B cell (primary cell): Measurements from ENCODE around the gene EML1. TPM values are rescaled to one million over a fixed set of nuclear protein-coding genes. Genes with fewer than 3 reads are reported as not detected.

Experiments used
- ATAC-seq: fragments of 200-7000 bp; cut with Tn5 transposase; one replicate; pipeline ENCODE4 v1.10.0; 2021; ENCODE audit warnings: low read depth, mild to moderate bottlenecking, moderate number of reproducible peaks, moderate library complexity
- CTCF ChIA-PET: fragments of 350-600 bp; sonication (Branson Sonifier 250); formaldehyde crosslinking; loops from one replicate; lab custom pipeline; 2021; ENCODE audit warnings: antibody characterized with exemption, inconsistent platforms; lab: Charles Lee
- POLR2A ChIA-PET: fragments of 350-600 bp; sonication (Branson Sonifier 250); formaldehyde crosslinking; loops from one replicate; lab custom pipeline; 2021; ENCODE audit warnings: antibody characterized with exemption; lab: Charles Lee
- DNase-seq: peaks from one replicate; pipeline ENCODE4 v3.0.0; 2013
- H2AFZ ChIP-seq: 2 replicates; pipeline ENCODE4 v1.6.1; 2012; ENCODE audit warnings: mild to moderate bottlenecking, low read depth, low read length; ENCODE audit not compliant: insufficient read depth, poor library complexity, severe bottlenecking
- H3K27ac ChIP-seq, 2 donors: 1 replicate in 1 of 2; 2 replicates in 1 of 2; pipeline ENCODE4 v1.5.1; 2012 to 2013; ENCODE audit warnings: low read length in 2 of 2, mild to moderate bottlenecking in 2 of 2, moderate library complexity in 1 of 2
- H3K27me3 ChIP-seq, 4 experiments: fragments of 200-600 bp in 1 of 4; sonication (generic) in 1 of 4; replicated peaks in 1 of 4; 1 replicate in 2 of 4; 2 replicates in 2 of 4; pipeline versions ENCODE4 v1.6.1 to v1.7.0; 2013 to 2016; ENCODE audit warnings: low read length in 3 of 4, mild to moderate bottlenecking in 2 of 4, mixed read lengths in 1 of 4, moderate library complexity in 1 of 4; ENCODE audit not compliant: insufficient read depth in 4 of 4, control insufficient read depth in 3 of 4; ENCODE audit errors: control extremely low read depth in 1 of 4
- H3K36me3 ChIP-seq, 2 experiments: replicated peaks in 1 of 2; 1 replicate in 1 of 2; 2 replicates in 1 of 2; pipeline versions ENCODE4 v1.6.1 to v1.7.1; 2013; ENCODE audit warnings: low read length in 1 of 2; ENCODE audit not compliant: insufficient read depth in 2 of 2, control insufficient read depth in 1 of 2; ENCODE audit errors: control extremely low read depth in 1 of 2, extremely low read depth in 1 of 2
- H3K4me1 ChIP-seq, 2 donors: fragments of 200-600 bp in 1 of 2; sonication (generic) in 1 of 2; 1 replicate in 1 of 2; 2 replicates in 1 of 2; pipeline versions ENCODE4 v1.5.1 to v1.6.1; 2013 to 2017; ENCODE audit warnings: low read length in 2 of 2; ENCODE audit not compliant: control insufficient read depth in 2 of 2, insufficient read depth in 2 of 2
- H3K4me2 ChIP-seq: replicated peaks from 2 replicates; pipeline ENCODE3; 2012; ENCODE audit warnings: mild to moderate bottlenecking, low read depth, low read length; ENCODE audit not compliant: poor library complexity, severe bottlenecking
- H3K4me3 ChIP-seq, 5 experiments: fragments of 200-600 bp in 1 of 5; sonication (generic) in 1 of 5; 1 replicate in 3 of 5; 2 replicates in 2 of 5; pipeline versions ENCODE4 v1.5.1 to v1.7.0; 2011 to 2016; ENCODE audit warnings: low read length in 4 of 5, mild to moderate bottlenecking in 4 of 5, low read depth in 2 of 5, control low read depth in 1 of 5, moderate library complexity in 1 of 5; ENCODE audit not compliant: insufficient read depth in 1 of 5; ENCODE audit errors: control extremely low read depth in 1 of 5, extremely low read depth in 1 of 5
- H3K79me2 ChIP-seq: fragments of 200-600 bp; sonication (generic); one replicate; pipeline ENCODE4 v1.6.0; 2016; ENCODE audit warnings: low read length; ENCODE audit not compliant: control insufficient read depth, insufficient read depth
- H3K9ac ChIP-seq: fragments of 200-600 bp; sonication (generic); 2 replicates; pipeline ENCODE4 v1.6.1; 2017; ENCODE audit warnings: mild to moderate bottlenecking, low read length, moderate library complexity
- H3K9me3 ChIP-seq, 3 donors: one replicate each; pipeline versions ENCODE4 v1.6.1 to v1.7.1; 2013; ENCODE audit warnings: low read length in 2 of 3; ENCODE audit not compliant: control insufficient read depth in 2 of 3, insufficient read depth in 1 of 3; ENCODE audit errors: control extremely low read depth in 1 of 3
- H4K20me1 ChIP-seq: 2 replicates; pipeline ENCODE4 v1.6.0; 2012; ENCODE audit warnings: mild to moderate bottlenecking, low read length; ENCODE audit not compliant: insufficient read depth, control insufficient read depth, poor library complexity, severe bottlenecking
- H3K27ac Mint-ChIP-seq: one replicate; pipeline ENCODE4 v1.8.0; 2021; ENCODE audit warnings: mixed read lengths
- H3K27me3 Mint-ChIP-seq: one replicate; pipeline ENCODE4 v1.8.0; 2021; ENCODE audit warnings: mixed read lengths
- H3K4me1 Mint-ChIP-seq: one replicate; pipeline ENCODE4 v1.8.0; 2021; ENCODE audit warnings: mixed read lengths
- H3K4me3 Mint-ChIP-seq: one replicate; pipeline ENCODE4 v1.8.0; 2021; ENCODE audit warnings: mixed read lengths
- H3K9me3 Mint-ChIP-seq: one replicate; pipeline ENCODE4 v1.8.0; 2022; ENCODE audit warnings: mixed read lengths; ENCODE audit not compliant: insufficient read depth
- CTCF ChIP-seq: fragments of 200-600 bp; IDR thresholded peaks from one replicate; pipeline ENCODE4 v1.8.0; 2022; ENCODE audit warnings: antibody characterized with exemption, mild to moderate bottlenecking
- EZH2 ChIP-seq: IDR thresholded peaks from 2 replicates; pipeline ENCODE4 v1.6.1; 2012; ENCODE audit warnings: borderline replicate concordance, low read depth, mild to moderate bottlenecking, moderate library complexity, low read length; ENCODE audit not compliant: insufficient read depth, poor library complexity, severe bottlenecking
- WGBS: methylation state at CpG from one replicate; pipeline ENCODE4 v1.1.5; 2013; ENCODE audit warnings: missing lambda C conversion rate; ENCODE audit not compliant: insufficient coverage; 5-methylcytosine and 5-hydroxymethylcytosine counted together
- intact Hi-C: fragments of 100-400 bp; cut with micrococcal nuclease; formaldehyde crosslinking; loops from one replicate; pipeline ENCODE4 v1.10.0; 2022
- polyA plus RNA-seq: library from polyadenylated mRNA; depleted of rRNA; stranded (reverse); fragments of >200 nt; gene quantifications from 2 replicates; pipeline ENCODE4 v1.2.3, GENCODE V29; 2012
- total RNA-seq, 2 donors: library from RNA; stranded (reverse); fragments of 120-200 nt in 1 of 2; gene quantifications; 1 replicate in 1 of 2; 2 replicates in 1 of 2; pipeline versions ENCODE4 v1.2.3 to v1.2.4, GENCODE V29; 2013 to 2022

Gene EML1
- total and polyA plus RNA-seq, 2 donors (not counting 1 experiment from before 2014, with no cell fraction given), result not detected

DNA sequence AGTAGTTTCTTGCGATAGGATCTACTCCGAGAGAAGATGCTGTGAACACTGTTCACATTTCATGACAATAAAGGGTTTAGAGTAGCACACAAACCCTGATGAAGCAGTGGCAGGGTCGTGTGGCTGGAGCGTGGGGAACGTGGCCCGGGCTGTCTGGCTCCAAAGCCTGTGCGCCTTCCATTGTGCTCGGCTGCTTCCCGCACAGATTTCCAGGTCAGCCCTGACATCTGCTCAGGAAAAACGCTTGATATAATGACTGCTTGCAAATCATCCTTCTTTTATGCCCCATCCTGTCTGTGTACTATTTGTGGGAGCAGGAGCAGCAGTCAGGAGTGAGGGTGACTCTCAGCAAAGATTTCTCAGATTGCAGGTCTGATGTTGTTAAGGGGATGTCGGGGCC lies 78.6 kb downstream of the EML1 start:
- H2AFZ ChIP-seq, result no peak overlapping the region
- no peak overlapping the region for H3K4me3 ChIP-seq
- H3K36me3 ChIP-seq, result no peaks in the 10 kb centered on the region
- ChIA-PET CTCF (no interaction called here), POLR2A (no interaction called here)
- Mint-ChIP-seq H3K9me3 (no peaks in the 10 kb centered on the region), H3K4me1 (no peaks in the 10 kb centered on the region), H3K27ac (no peak overlapping the region), H3K4me3 (no peak overlapping the region), H3K27me3 (peaks cover 60% of the 10 kb centered on the region)
- H3K27ac ChIP-seq, result no peak overlapping the region
- H3K27me3 ChIP-seq, result peaks cover 0 to 7% (median 5%) of the 10 kb centered on the region in 4 experiments
- intact Hi-C loops, result no loop called here
- H3K9me3 ChIP-seq, result peaks cover 0 to under 1% (median 0%) of the 10 kb centered on the region in 3 donors
- H3K9ac ChIP-seq, result no peak overlapping the region
- DNase-seq, result no peak
- WGBS, result 92% methylated on average over 9 of the region's 11 CpGs
- TF ChIP-seq EZH2, result no peak
- TF ChIP-seq CTCF, result no peak
- H3K4me1 ChIP-seq, result no peaks in the 10 kb centered on the region
- no peak for ATAC-seq
- no peaks in the 10 kb centered on the region for H4K20me1 ChIP-seq
- no peaks in the 10 kb centered on the region for H3K79me2 ChIP-seq
- H3K4me2 ChIP-seq, result no peak overlapping the region

DNA sequence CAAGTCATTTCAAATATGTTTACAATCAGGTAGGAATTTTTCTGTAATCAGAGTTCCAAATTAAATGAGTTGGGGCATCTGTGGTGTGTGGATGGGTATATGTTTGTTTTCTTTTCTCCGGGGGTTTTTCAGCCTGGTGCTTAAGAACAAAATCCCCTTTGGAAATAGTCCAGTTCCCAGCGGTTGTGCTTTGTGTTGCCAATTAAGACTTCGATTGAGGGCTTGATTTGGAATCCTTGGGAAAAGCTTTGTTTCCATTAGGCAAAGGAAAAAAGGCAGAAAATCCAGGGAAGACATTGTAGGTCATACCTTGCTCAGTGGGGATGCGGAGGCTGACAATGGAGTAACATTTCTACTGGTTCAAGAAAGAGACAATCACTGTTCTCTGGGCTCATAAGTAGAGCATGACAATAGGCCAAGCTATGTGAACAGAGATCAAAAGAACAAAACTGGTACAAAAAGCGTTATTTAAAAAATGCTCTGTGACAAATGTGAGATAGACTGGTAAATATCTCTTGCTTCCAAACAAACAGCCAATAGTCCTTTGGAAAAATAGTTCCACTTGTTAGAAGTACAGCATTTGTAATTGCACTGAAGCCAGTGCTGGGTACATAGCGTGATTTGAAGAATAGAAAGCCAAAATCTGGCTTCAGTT lies 79.7 kb downstream of the EML1 start:
- Mint-ChIP-seq H3K27ac (no peak overlapping the region), H3K4me3 (no peak overlapping the region), H3K4me1 (no peaks in the 10 kb centered on the region), H3K27me3 (peaks cover 59% of the 10 kb centered on the region), H3K9me3 (no peaks in the 10 kb centered on the region)
- H3K36me3 ChIP-seq, result no peaks in the 10 kb centered on the region
- peaks cover 0 to 11% (median 2%) of the 10 kb centered on the region in 4 experiments for H3K27me3 ChIP-seq
- ChIA-PET POLR2A (no interaction called here), CTCF (interaction anchor here (0.6 kb wide), 1 partner anchor 105 kb away, joined by 3 read pairs; no protein-coding TSS in a partner anchor)
- H4K20me1 ChIP-seq, result no peaks in the 10 kb centered on the region
- no peak overlapping the region for H3K4me2 ChIP-seq
- H3K27ac ChIP-seq, result no peak overlapping the region
- 89% methylated on average over 4 of the region's 6 CpGs for WGBS
- no peak for TF ChIP-seq CTCF
- no peak for TF ChIP-seq EZH2
- no peak for DNase-seq
- intact Hi-C loops, result no loop called here
- H3K4me1 ChIP-seq, result no peaks in the 10 kb centered on the region
- no peaks in the 10 kb centered on the region for H3K79me2 ChIP-seq
- ATAC-seq, result no peak
- H3K9ac ChIP-seq, result no peak overlapping the region
- H3K9me3 ChIP-seq, result peaks cover 0 to 10% (median 0%) of the 10 kb centered on the region in 3 donors
- H3K4me3 ChIP-seq, result no peak overlapping the region
- H2AFZ ChIP-seq, result no peak overlapping the region
